Body of pancreas (tissue), 4 donors: ENCODE data around the gene KRT8.

Source experiments
- POLR2A ChIP-seq, 3 donors: fragments of 450-650 bp; IDR thresholded peaks; one replicate each; pipeline ENCODE4 v1.6.1; 2016; ENCODE audit warnings: antibody characterized with exemption in 3 of 3, mild to moderate bottlenecking in 2 of 3
- TF ChIP-seq, protein P1 (sequence below), 7 experiments: fragments of 450-650 bp in 4 of 7; fragments of 200-600 bp in 3 of 7; sonication (generic) in 3 of 7; IDR thresholded peaks; one replicate each; pipeline ENCODE4 v1.5.1; 2016 to 2019; ENCODE audit warnings: antibody characterized with exemption in 7 of 7

DNA sequence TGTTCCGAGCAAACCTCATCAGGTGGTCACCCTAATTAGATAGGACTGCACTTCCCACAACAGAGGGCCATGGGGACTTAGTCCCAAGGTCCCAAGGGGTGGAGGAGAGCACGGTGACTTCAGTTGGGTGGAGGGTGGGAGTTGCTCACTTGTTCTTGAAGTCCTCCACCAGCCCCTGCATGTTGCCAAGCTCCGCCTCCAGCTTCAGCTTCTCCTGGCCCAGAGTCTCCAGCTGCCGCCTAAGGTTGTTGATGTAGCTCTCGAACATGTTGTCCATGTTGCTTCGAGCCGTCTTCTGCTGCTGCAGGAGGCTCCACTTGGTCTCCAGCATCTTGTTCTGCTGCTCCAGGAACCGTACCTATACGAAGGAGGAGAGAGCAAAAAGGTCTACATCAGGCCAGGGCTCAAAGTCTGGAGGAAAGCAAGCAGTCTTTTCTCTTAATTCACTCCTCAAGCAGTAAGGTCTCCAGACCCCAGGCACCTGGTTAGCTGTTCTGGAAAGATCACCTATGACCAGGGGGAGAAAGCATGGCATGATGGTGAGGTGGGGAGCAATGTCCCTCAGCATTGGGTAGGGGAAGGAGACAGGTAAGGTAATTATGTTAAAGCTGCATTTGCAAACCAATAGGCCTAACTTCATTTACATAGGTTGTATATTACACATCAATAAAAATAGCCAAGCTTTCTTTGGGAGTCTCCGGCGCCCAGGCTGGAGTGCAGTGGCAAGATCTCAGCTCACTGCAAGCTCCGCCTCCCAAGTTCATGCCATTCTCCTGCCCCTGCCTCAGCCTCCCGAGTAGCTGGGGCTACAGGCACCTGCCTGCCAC is 2.9 kb downstream of the KRT8 start:
- TF ChIP-seq, protein P1, sequence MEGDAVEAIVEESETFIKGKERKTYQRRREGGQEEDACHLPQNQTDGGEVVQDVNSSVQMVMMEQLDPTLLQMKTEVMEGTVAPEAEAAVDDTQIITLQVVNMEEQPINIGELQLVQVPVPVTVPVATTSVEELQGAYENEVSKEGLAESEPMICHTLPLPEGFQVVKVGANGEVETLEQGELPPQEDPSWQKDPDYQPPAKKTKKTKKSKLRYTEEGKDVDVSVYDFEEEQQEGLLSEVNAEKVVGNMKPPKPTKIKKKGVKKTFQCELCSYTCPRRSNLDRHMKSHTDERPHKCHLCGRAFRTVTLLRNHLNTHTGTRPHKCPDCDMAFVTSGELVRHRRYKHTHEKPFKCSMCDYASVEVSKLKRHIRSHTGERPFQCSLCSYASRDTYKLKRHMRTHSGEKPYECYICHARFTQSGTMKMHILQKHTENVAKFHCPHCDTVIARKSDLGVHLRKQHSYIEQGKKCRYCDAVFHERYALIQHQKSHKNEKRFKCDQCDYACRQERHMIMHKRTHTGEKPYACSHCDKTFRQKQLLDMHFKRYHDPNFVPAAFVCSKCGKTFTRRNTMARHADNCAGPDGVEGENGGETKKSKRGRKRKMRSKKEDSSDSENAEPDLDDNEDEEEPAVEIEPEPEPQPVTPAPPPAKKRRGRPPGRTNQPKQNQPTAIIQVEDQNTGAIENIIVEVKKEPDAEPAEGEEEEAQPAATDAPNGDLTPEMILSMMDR (IDR thresholded peaks at IDR 0.05): no peak
- peak in 1 of 3 donors; percentile 56 for TF ChIP-seq POLR2A (IDR thresholded peaks at IDR 0.05)
